OCI-LY7 (cell line): ENCODE data around the gene IGSF3. TPM values are rescaled to one million over a fixed set of nuclear protein-coding genes. Genes with fewer than 3 reads are reported as not detected.
"Not testable (repeated sequence)": the region's sequence is repeated elsewhere in the genome, so short reads cannot be mapped to it uniquely, and the experiment has no call there.

Experiments
- BruUV-seq: library from RNA; stranded (reverse); fragments of 400-500 nt; replicated peaks from 2 replicates; lab custom pipeline; 2021; lab: Mats Ljungman, UMichigan
- CTCF ChIA-PET: fragments of 300-600 bp; sonication (Branson Sonifier 250); formaldehyde crosslinking; loops from one replicate; lab custom pipeline; 2022; ENCODE audit warnings: antibody characterized with exemption; ENCODE audit not compliant: unreplicated experiment; lab: Charles Lee
- POLR2A ChIA-PET: fragments of 300-600 bp; sonication (Branson Sonifier 250); formaldehyde crosslinking; loops from one replicate; lab custom pipeline; 2022; ENCODE audit warnings: antibody characterized with exemption; lab: Charles Lee
- DNase-seq: peaks from one replicate; pipeline ENCODE4 v3.0.0-alpha.2; 2015; ENCODE audit warnings: low spot score
- H2AFZ ChIP-seq: fragments of 200-600 bp; sonication (generic), shearing (Covaris generic); 2 replicates; pipeline ENCODE4 v1.6.1; 2014; ENCODE audit warnings: mild to moderate bottlenecking, antibody characterized with exemption, low read length, moderate library complexity
- H3K27ac ChIP-seq: fragments of 200-600 bp; sonication (generic); 2 replicates; pipeline ENCODE4 v1.5.1; 2014; ENCODE audit warnings: mixed run types, low read depth, mild to moderate bottlenecking, moderate library complexity, low read length, inconsistent platforms; ENCODE audit not compliant: poor library complexity, severe bottlenecking
- H3K36me3 ChIP-seq: fragments of 200-600 bp; sonication (generic); 2 replicates; pipeline ENCODE4 v1.6.1; 2014; ENCODE audit warnings: mild to moderate bottlenecking, antibody characterized with exemption, low read length, moderate library complexity, mixed read lengths; ENCODE audit not compliant: insufficient read depth
- H3K4me1 ChIP-seq: fragments of 200-600 bp; sonication (generic); 2 replicates; pipeline ENCODE4 v1.5.1; 2014; ENCODE audit warnings: mild to moderate bottlenecking, low read length; ENCODE audit not compliant: insufficient read depth, poor library complexity, severe bottlenecking
- H3K4me2 ChIP-seq: fragments of 200-600 bp; sonication (generic); 2 replicates; pipeline ENCODE4 v1.6.1; 2014; ENCODE audit warnings: mild to moderate bottlenecking, low read length
- H3K4me3 ChIP-seq: fragments of 200-600 bp; sonication (generic); 2 replicates; pipeline ENCODE4 v1.5.1; 2014; ENCODE audit warnings: mild to moderate bottlenecking, low read depth, low read length; ENCODE audit not compliant: poor library complexity, severe bottlenecking
- H3K79me2 ChIP-seq: fragments of 200-600 bp; sonication (generic); 2 replicates; pipeline ENCODE4 v1.6.1; 2016; ENCODE audit warnings: low read depth, mild to moderate bottlenecking, low read length, moderate library complexity, mixed read lengths; ENCODE audit not compliant: insufficient read depth
- H3K9me2 ChIP-seq: fragments of 200-600 bp; sonication (generic); 2 replicates; pipeline ENCODE4 v1.6.1; 2016; ENCODE audit warnings: mild to moderate bottlenecking, low read length, mixed read lengths; ENCODE audit not compliant: insufficient read depth
- H3K9me3 ChIP-seq: fragments of 200-600 bp; sonication (generic); 2 replicates; pipeline ENCODE4 v1.6.1; 2014; ENCODE audit warnings: mild to moderate bottlenecking, mixed run types, low read length, mixed read lengths
- H4K20me1 ChIP-seq: fragments of 200-600 bp; sonication (generic); 2 replicates; pipeline ENCODE4 v1.6.1; 2014; ENCODE audit warnings: mild to moderate bottlenecking, antibody characterized with exemption, low read length, moderate library complexity, mixed read lengths; ENCODE audit not compliant: insufficient read depth
- intact Hi-C: fragments of 100-400 bp; cut with micrococcal nuclease; formaldehyde crosslinking; loops from one replicate; pipeline ENCODE4 v1.10.0; 2022; ENCODE audit not compliant: unreplicated experiment
- total RNA-seq, 2 experiments: library from RNA; depleted of rRNA in 1 of 2; stranded (reverse); fragments of >200 nt in 1 of 2; shearing (Covaris generic) in 1 of 2; gene quantifications; 2 replicates each; pipeline ENCODE4 v1.2.3, GENCODE V29; 2014 to 2022

Gene IGSF3
- total RNA-seq, 2 experiments from 2014 or later, result not detected

DNA sequence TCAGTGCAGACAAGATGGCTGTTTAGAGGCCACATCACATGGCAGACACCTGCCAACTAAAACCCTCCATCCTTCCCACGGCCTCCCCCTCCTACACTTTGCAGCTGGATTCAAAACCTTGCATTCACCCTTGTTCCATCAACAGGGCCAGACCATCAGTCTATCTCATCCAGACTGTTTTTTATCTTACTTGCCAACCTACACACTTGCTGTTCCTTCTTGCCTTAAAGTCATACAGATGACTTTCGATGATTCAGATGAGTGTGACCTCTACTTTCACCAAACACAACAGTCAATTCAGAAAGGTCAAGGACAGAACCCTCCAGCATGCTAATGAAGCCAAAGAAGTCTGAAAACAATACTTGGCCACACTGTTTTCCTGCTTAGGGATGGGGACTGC, 29.9 kb downstream of the IGSF3 start:
- H2AFZ ChIP-seq, H3K4me2 ChIP-seq, H3K9me2 ChIP-seq, DNase-seq, BruUV-seq, H3K4me1 ChIP-seq, H3K79me2 ChIP-seq, H3K4me3 ChIP-seq, CTCF ChIA-PET, H3K9me3 ChIP-seq, H3K27ac ChIP-seq, H3K36me3 ChIP-seq, intact Hi-C loops, POLR2A ChIA-PET, H4K20me1 ChIP-seq: not testable (repeated sequence)

DNA sequence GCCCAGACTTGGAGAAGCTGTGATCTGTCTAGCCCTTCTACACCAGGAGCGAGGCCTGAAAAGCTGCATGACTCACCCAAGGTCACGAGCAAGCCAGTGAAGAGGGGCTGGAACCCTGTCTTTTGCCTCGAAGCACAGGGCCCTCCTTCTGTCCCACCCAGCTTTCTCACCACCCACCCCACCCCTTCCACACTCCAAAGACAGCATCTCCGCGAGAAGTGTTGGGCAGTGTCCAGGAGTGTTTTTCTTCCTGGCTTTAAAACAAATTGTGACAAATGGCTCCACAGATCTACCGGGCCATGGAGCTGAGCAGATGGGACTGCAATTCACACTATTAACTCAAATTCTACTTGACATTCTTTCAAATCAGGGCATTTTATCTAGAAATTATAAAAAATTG, 30.9 kb downstream of the IGSF3 start:
- H3K9me3 ChIP-seq, intact Hi-C loops, BruUV-seq: not testable (repeated sequence)

DNA sequence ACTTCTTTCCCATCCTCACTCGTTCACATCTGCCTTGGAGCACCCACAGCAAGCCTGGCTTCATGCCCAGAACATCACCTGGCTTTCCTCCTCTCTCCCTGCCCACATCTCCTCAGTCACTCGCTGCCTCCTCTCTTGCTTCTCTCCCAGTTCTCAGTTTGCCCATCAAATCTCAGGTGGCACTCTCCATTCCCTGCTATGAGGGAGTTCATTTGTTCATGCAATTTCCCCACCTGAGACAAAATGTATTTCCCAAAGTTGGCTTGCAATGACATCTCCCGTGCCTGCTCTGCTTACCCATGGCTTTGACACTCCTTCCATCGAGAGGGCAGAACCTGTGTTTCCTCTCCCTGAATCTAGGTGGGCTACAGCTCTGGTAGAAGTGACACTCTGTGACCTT, 33.1 kb downstream of the IGSF3 start:
- H3K36me3 ChIP-seq, H3K4me2 ChIP-seq, H3K4me1 ChIP-seq, H3K79me2 ChIP-seq, H4K20me1 ChIP-seq, H3K4me3 ChIP-seq, H3K27ac ChIP-seq, H3K9me3 ChIP-seq, DNase-seq, CTCF ChIA-PET, H2AFZ ChIP-seq, intact Hi-C loops, H3K9me2 ChIP-seq, POLR2A ChIA-PET, BruUV-seq: not testable (repeated sequence)

More for the DNA sequence above, 30.9 kb downstream of the IGSF3 start:
- H3K36me3 ChIP-seq, H3K4me1 ChIP-seq, H2AFZ ChIP-seq, H3K4me2 ChIP-seq, CTCF ChIA-PET, DNase-seq, H4K20me1 ChIP-seq, H3K27ac ChIP-seq, H3K79me2 ChIP-seq, H3K4me3 ChIP-seq, H3K9me2 ChIP-seq, POLR2A ChIA-PET: not testable (repeated sequence)

DNA sequence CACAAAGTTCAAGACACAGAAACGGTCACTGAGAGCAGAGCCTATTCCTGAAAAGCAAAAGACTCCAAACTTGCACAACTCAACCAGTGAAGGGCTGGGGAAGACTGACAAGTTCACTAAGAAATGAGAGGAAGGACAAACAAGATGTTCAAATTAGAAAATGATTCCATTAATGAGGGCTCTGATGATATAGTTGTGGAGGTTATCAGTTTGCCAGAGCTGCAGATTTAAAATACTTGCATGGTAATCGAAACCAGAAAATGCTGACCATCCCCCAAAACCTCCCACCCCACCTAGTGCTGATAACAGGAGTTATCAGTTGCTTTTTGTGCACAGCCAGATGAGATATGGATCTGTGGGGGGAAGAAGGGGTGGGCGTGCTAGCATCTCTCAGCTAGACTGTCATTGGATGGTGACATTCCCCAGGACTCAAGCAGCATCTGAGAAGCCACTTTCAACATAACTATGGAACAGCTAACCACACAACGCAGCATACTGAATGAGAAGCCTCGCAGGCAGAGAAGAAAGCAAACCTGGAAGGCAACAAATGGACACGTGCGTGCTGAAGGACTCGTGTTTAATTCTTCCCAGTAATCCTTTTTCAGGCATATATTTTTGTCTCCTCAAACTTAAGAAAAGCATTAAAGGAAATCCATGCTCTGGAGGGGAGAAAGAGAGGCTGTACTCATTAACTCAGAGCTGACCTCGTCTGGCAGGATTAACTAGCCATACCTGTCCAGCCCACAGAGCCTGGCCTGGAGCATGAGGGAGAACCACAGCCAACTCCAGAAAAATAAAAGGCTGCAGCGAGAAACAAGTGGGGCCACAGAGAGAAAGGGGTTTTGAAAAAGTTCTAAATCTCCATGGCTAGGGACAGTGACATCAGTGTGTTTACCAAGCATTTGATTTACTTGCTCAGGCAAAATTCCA, 35.3 kb downstream of the IGSF3 start:
- DNase-seq, POLR2A ChIA-PET, BruUV-seq, H3K4me2 ChIP-seq, H3K4me3 ChIP-seq, H3K9me2 ChIP-seq, intact Hi-C loops, H2AFZ ChIP-seq, H3K4me1 ChIP-seq, H3K27ac ChIP-seq, H4K20me1 ChIP-seq, H3K9me3 ChIP-seq, CTCF ChIA-PET, H3K36me3 ChIP-seq, H3K79me2 ChIP-seq: not testable (repeated sequence)

DNA sequence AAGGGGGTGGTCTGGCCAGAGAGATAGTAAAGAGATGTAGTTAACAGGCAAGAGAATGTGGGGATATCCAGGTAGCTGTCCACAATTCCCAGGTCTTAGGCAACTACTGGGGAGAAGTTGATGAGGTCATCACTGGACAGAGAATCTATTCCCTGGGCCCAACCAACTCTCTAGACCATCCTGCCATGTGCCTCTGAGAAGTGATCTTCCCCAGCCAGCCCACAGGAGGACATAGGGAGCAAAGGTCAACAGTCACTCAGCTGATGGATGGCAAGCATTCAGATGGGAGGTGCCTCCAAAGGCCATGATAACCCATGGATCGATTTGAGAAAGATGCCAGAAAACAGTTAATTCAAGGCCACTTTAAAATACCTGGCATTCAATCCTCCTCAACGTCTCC, 36.0 kb downstream of the IGSF3 start:
- H3K36me3 ChIP-seq, H4K20me1 ChIP-seq, intact Hi-C loops, H3K27ac ChIP-seq, H3K4me2 ChIP-seq, H3K79me2 ChIP-seq, DNase-seq, H2AFZ ChIP-seq, H3K4me1 ChIP-seq, CTCF ChIA-PET, H3K4me3 ChIP-seq, BruUV-seq, H3K9me2 ChIP-seq, POLR2A ChIA-PET, H3K9me3 ChIP-seq: not testable (repeated sequence)
